Measurements from ENCODE around the gene LMO7.

- TF ChIP-seq CTCF (IDR thresholded peaks at IDR 0.05) (no peak), EZH2phosphoT487 (IDR thresholded peaks at IDR 0.05) (no peak)
These were observed 272.0 kb downstream of the LMO7 start for GRCh38 chr13:75908141-75908540.
